ENCODE measurements around the gene CIC. TPM values are rescaled to one million over a fixed set of nuclear protein-coding genes. Genes with fewer than 3 reads are reported as not detected.

The CIC gene
- total and polyA plus RNA-seq, 9 of the 15 experiments (the other 6 are each of a cell fraction or from before 2014, with no cell fraction given): 0.07 to 44.7 (median 8.6) TPM

GRCh38 chr19:42313096-42313839, 44.2 kb downstream of the CIC start, which contains the start of gene TMEM145 (continued):
- TF ChIP-seq GMEB1 (CRISPR knock-in tag; IDR thresholded peaks at IDR 0.05) (no peak), CBX1 (IDR thresholded peaks at IDR 0.05; ENCODE audit: low read depth) (0 out of 2 replicates have a peak, but pooled peaks have one; percentile 40), ZBTB33 (CRISPR knock-in tag; IDR thresholded peaks at IDR 0.05) (0 out of 2 replicates have a peak, but pooled peaks have one; percentile 46), ZNF512 (tag; IDR thresholded peaks at IDR 0.05) (no peak), NBN (IDR thresholded peaks at IDR 0.05; ENCODE audit: low read depth) (no peak), ZNF75A (CRISPR knock-in tag; IDR thresholded peaks at IDR 0.05) (no peak), SNAPC5 (CRISPR knock-in tag; IDR thresholded peaks at IDR 0.05) (no peak), E2F8 (IDR thresholded peaks at IDR 0.05; ENCODE audit: low read depth, partially characterized antibody) (no peak), MXD1 (CRISPR knock-in tag; IDR thresholded peaks at IDR 0.05; ENCODE audit: borderline replicate concordance, poor library complexity, severe bottlenecking) (no peak), NFRKB (IDR thresholded peaks at IDR 0.05; ENCODE audit: low read depth) (no peak), ETS2 (tag; IDR thresholded peaks at IDR 0.05; ENCODE audit: borderline replicate concordance, poor library complexity, severe bottlenecking) (no peak), CCNT2 (IDR thresholded peaks at IDR 0.05; ENCODE audit: borderline replicate concordance, extremely low read depth, insufficient read length, low read depth, low read length) (peak; percentile 67), CTCFL (IDR thresholded peaks at IDR 0.05; ENCODE audit: borderline replicate concordance, insufficient read depth, low read depth, low read length, poor library complexity, severe bottlenecking) (no peak), ADNP (tag; IDR thresholded peaks at IDR 0.05) (no peak), HDAC2 (IDR thresholded peaks at IDR 0.05) (peak; percentile 72)
